ENCODE measurements around the gene RGS14. TPM values are rescaled to one million over a fixed set of nuclear protein-coding genes. Genes with fewer than 3 reads are reported as not detected.

Gene RGS14
- total and polyA plus RNA-seq, 9 donors, result 0.73 to 27.0 (median 7.2) TPM

DNA sequence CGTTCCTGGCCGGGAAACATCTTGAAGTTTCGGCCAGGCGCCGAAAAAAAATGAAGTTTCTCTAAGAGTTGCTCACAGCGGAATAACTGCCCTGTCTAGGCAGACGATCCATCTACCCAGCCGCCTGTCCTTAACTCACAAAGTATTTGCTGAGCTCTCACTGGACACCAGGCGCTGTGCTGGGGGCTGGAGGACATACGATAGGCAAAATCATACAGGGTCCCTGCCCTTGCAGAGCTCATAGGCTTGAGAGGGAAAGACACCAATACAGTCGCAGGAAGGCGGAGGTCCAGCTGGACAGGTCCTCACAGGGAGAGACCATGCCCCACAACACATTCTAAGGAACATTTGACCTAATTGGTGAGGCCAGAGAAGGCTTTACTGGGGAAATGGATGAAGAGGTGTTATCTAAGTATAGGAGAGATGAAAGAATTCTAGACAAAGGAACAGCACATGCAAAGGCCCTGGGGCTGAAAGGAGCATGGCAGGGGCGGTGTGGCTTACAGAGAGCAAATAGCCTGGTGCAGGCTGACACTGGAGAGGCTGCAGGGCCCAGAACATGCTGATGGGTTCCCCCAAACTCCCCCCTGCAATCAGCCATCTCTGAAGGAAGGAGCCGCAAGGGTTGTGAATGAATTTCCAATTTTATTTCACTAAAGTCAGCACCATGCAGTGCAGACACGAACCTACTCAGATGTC is 44.0 kb upstream of the RGS14 start:
- intact Hi-C loops (cut with DNase I), result loop anchor here in 3 of 4 donors (10.0 kb wide), 2 partner anchors 141 to 191 kb away; partner anchors contain the start of gene DOK3 (in 1 of the 3)
- H3K4me1 ChIP-seq (ENCODE audit: insufficient read depth), result peaks cover 3% of the 10 kb centered on the region
- no peak overlapping the region for H3K4me3 ChIP-seq
- H3K27me3 ChIP-seq, result no peaks in the 10 kb centered on the region
- peak in 2 of 5 donors; percentile 11 to 33 for DNase-seq
- no peaks in the 10 kb centered on the region for H3K9me3 ChIP-seq
- H3K27ac ChIP-seq, result no peak overlapping the region
- WGBS, 3 donors, result 86 to 94% (median 91%) methylated on average over 15 of the region's 15 CpGs
- TF ChIP-seq EP300 (IDR thresholded peaks at IDR 0.05) (no peak), POLR2A (IDR thresholded peaks at IDR 0.05) (no peak)
- TF ChIP-seq, protein P1, sequence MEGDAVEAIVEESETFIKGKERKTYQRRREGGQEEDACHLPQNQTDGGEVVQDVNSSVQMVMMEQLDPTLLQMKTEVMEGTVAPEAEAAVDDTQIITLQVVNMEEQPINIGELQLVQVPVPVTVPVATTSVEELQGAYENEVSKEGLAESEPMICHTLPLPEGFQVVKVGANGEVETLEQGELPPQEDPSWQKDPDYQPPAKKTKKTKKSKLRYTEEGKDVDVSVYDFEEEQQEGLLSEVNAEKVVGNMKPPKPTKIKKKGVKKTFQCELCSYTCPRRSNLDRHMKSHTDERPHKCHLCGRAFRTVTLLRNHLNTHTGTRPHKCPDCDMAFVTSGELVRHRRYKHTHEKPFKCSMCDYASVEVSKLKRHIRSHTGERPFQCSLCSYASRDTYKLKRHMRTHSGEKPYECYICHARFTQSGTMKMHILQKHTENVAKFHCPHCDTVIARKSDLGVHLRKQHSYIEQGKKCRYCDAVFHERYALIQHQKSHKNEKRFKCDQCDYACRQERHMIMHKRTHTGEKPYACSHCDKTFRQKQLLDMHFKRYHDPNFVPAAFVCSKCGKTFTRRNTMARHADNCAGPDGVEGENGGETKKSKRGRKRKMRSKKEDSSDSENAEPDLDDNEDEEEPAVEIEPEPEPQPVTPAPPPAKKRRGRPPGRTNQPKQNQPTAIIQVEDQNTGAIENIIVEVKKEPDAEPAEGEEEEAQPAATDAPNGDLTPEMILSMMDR (IDR thresholded peaks at IDR 0.05), result no peak
- H3K36me3 ChIP-seq, result no peaks in the 10 kb centered on the region

DNA sequence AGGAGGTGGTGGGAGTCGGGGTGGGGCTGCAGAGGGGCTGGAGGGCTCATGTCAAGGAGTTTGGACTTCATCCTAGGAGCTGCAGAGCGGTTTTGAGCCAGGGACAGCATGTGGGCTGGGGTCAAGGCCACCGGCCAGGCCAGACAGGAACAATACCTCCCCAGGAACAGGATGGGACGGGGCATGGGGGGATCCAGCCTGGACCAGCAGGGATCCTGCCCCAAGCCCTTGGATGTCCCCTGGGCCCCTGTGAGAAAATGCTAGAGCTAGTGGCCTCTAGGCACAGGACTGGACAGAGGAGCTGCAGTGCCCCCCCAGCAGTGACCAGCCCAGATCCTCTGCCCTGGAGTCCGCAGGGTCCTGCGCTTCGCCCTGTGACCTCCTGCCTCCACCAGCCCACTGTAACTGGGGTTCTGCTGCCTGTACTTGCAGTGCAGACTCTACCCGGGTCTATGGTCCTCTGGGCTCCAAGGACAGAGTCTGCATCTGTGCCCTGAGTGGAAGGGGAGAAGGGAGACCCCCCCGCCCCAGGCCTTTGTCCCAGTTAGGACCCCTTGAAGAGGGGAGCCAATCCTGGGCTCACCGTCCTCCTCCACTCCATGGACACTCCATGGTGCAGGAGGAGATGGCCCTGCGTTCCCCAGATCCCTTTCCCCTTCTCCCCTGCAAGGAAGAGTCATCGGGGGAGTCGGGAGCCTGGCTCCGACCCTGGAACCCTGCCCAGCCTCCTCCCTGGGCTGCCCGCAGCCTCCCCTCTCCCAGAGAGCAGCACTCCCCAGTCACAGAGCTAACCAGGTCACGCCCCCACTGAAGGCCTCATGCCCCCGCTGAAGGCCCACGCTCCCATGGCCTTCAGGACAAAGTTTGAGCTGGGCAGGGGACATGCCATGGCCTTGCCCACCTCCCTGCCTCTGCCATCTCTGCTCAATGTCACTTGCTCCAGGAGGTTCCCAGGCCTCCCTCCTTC is 43.1 kb upstream of the RGS14 start:
- peak in 2 of 5 donors; percentile 21 to 41 for DNase-seq
- Histone ChIP-seq H3K27me3 (no peaks in the 10 kb centered on the region), H3K9me3 (no peaks in the 10 kb centered on the region), H3K36me3 (no peaks in the 10 kb centered on the region), H3K4me1 (ENCODE audit: insufficient read depth) (peaks cover 3% of the 10 kb centered on the region), H3K4me3 (no peak overlapping the region), H3K27ac (no peak overlapping the region)
- TF ChIP-seq EP300 (IDR thresholded peaks at IDR 0.05) (no peak), POLR2A (IDR thresholded peaks at IDR 0.05) (no peak)
- TF ChIP-seq, protein P1 (IDR thresholded peaks at IDR 0.05), result no peak
- WGBS, 3 donors, result 56 to 68% (median 57%) methylated on average over 17 to 18 of the region's 18 CpGs
- intact Hi-C loops (cut with DNase I), result loop anchor here in 3 of 4 donors (10.0 kb wide), 2 partner anchors 140 to 190 kb away; partner anchors contain the start of gene DOK3 (in 1 of the 3)

DNA sequence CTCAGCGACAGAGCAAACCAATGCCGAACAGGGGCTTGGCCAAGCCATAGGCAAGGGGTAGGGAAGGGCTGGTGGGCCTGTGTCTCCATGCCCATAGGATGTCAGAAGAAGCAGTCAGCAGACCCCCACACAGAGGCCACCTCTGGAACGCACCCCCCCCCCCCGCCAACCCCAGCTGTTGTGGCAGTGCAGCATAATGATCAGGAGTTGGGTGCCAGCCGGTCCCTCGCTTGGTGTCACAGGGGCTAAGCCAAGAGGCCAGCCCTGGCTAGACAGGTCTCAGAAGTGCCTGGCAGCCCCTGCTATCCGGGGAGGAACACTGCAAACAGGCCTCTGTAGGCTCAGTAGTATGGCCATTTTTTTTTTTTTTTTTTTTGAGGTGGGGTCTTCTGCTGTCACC is 42.3 kb upstream of the RGS14 start:
- no peak overlapping the region for H3K4me3 ChIP-seq
- intact Hi-C loops (cut with DNase I), result loop anchor here in 3 of 4 donors (10.0 kb wide), 2 partner anchors 139 to 189 kb away; partner anchors contain the start of gene DOK3 (in 1 of the 3)
- H3K27me3 ChIP-seq, result no peaks in the 10 kb centered on the region
- peak in 2 of 5 donors; percentile 11 to 34 for DNase-seq
- no peak overlapping the region for H3K27ac ChIP-seq
- peaks cover 3% of the 10 kb centered on the region for H3K4me1 ChIP-seq (ENCODE audit: insufficient read depth)
- no peaks in the 10 kb centered on the region for H3K9me3 ChIP-seq
- WGBS, 3 donors, result 86 to 89% (median 88%) methylated on average over 4 to 7 of the region's 7 CpGs
- TF ChIP-seq EP300 (IDR thresholded peaks at IDR 0.05), result no peak
- TF ChIP-seq POLR2A (IDR thresholded peaks at IDR 0.05), result no peak
- TF ChIP-seq, protein P1 (IDR thresholded peaks at IDR 0.05), result no peak
- no peaks in the 10 kb centered on the region for H3K36me3 ChIP-seq

DNA sequence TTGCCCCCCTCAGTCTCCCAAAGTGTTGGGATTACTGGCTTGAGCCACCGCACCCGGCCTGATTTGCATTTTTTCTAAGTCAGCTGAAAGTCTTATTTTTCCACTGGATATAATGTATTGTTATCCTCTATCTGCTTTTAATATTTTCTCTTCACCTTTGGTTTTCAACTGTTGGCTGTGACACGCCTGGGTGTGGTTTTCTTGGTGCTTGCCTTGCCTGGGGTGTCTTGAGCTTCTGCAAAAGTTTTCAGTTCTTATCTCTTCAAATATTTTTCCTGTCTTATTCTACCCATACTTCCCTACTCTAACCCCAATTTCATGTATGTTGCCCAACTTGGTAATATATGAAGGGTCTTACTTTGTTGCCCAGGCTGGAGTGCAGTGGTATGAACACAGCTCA is 41.7 kb upstream of the RGS14 start:
- H3K27ac ChIP-seq, result no peak overlapping the region
- intact Hi-C loops (cut with DNase I), result loop anchor here in 3 of 4 donors (10.0 kb wide), 2 partner anchors 139 to 189 kb away; partner anchors contain the start of gene DOK3 (in 1 of the 3)
- no peaks in the 10 kb centered on the region for H3K9me3 ChIP-seq
- DNase-seq, result peak in 1 of 5 donors; percentile 13
- 91 to 95% (median 92%) methylated on average over 3 of the region's 3 CpGs for WGBS, 3 donors
- peaks cover 3% of the 10 kb centered on the region for H3K4me1 ChIP-seq (ENCODE audit: insufficient read depth)
- no peaks in the 10 kb centered on the region for H3K36me3 ChIP-seq
- no peak overlapping the region for H3K4me3 ChIP-seq
- no peaks in the 10 kb centered on the region for H3K27me3 ChIP-seq
- no peak for TF ChIP-seq EP300 (IDR thresholded peaks at IDR 0.05)
- no peak for TF ChIP-seq POLR2A (IDR thresholded peaks at IDR 0.05)
- TF ChIP-seq, protein P1 (IDR thresholded peaks at IDR 0.05), result no peak
